ENCODE data around the gene ANKRD34B. TPM values are rescaled to one million over a fixed set of nuclear protein-coding genes. Genes with fewer than 3 reads are reported as not detected.

The ANKRD34B gene
- total and polyA plus RNA-seq, 2 experiments from 2014 or later: not detected

- in situ Hi-C loops (cut with MboI): no loop called here
- whole genome bisulfite sequencing, 2 experiments (ENCODE audit: low coverage in 1 of 2, low lambda C conversion rate in 2 of 2, missing lambda C conversion rate in 2 of 2): 36 to 52% methylated on average over 5 of the region's 5 CpGs
Observed at GRCh38 chr5:80577707-80578106, 7.6 kb upstream of the ANKRD34B start.

GRCh38 chr5:80576383-80576782, 6.3 kb upstream of the ANKRD34B start:
- no peak for DNase-seq
- no peak for TF ChIP-seq EZH2phosphoT487 (IDR thresholded peaks at IDR 0.05; ENCODE audit: insufficient read depth, low read depth)
- no peak for TF ChIP-seq EZH2 (IDR thresholded peaks at IDR 0.05; ENCODE audit: insufficient read depth, poor library complexity, severe bottlenecking)
- Histone ChIP-seq H4K20me1 (ENCODE audit: insufficient read depth) (no peaks in the 10 kb centered on the region), H3K4me1 (ENCODE audit: insufficient read depth) (no peaks in the 10 kb centered on the region), H3K79me2 (ENCODE audit: insufficient read depth) (no peaks in the 10 kb centered on the region), H3K9me3 (ENCODE audit: low read depth) (no peaks in the 10 kb centered on the region), H3K9ac (no peak overlapping the region), H3K27ac (no peak overlapping the region), H3K4me2 (ENCODE audit: unreplicated experiment) (no peak overlapping the region), H3F3A (ENCODE audit: insufficient read depth) (no peaks in the 10 kb centered on the region), H2AFZ (no peak overlapping the region), H3K9me2 (ENCODE audit: insufficient read depth) (no peaks in the 10 kb centered on the region), H3K4me3 (no peak overlapping the region), H3K36me3 (ENCODE audit: low read depth) (no peaks in the 10 kb centered on the region), H3K27me3 (replicated peaks; ENCODE audit: insufficient read depth) (peaks cover 12% of the 10 kb centered on the region)
- in situ Hi-C loops (cut with MboI): no loop called here
- WGBS, 2 experiments (ENCODE audit: low coverage in 1 of 2, low lambda C conversion rate in 2 of 2, missing lambda C conversion rate in 2 of 2): 50 to 60% methylated on average over 5 of the region's 5 CpGs

More at GRCh38 chr5:80577707-80578106, 7.6 kb upstream of the ANKRD34B start:
- no peak overlapping the region for H3K4me2 ChIP-seq (ENCODE audit: unreplicated experiment)
- H3K36me3 ChIP-seq (ENCODE audit: low read depth): no peaks in the 10 kb centered on the region
- H4K20me1 ChIP-seq (ENCODE audit: insufficient read depth): no peaks in the 10 kb centered on the region
- TF ChIP-seq EZH2phosphoT487 (IDR thresholded peaks at IDR 0.05; ENCODE audit: insufficient read depth, low read depth) (no peak), EZH2 (IDR thresholded peaks at IDR 0.05; ENCODE audit: insufficient read depth, poor library complexity, severe bottlenecking) (no peak)
- H3K27ac ChIP-seq: no peak overlapping the region
- H2AFZ ChIP-seq: no peak overlapping the region
- no peaks in the 10 kb centered on the region for H3K9me2 ChIP-seq (ENCODE audit: insufficient read depth)
- no peaks in the 10 kb centered on the region for H3K9me3 ChIP-seq (ENCODE audit: low read depth)
- no peak overlapping the region for H3K9ac ChIP-seq
- H3K4me3 ChIP-seq: no peak overlapping the region
- DNase-seq: no peak
- H3K4me1 ChIP-seq (ENCODE audit: insufficient read depth): no peaks in the 10 kb centered on the region
- H3K27me3 ChIP-seq (replicated peaks; ENCODE audit: insufficient read depth): peaks cover 5% of the 10 kb centered on the region; the same call in 1 of the 2 replicates
- H3K79me2 ChIP-seq (ENCODE audit: insufficient read depth): no peaks in the 10 kb centered on the region
- H3F3A ChIP-seq (ENCODE audit: insufficient read depth): no peaks in the 10 kb centered on the region

DNA sequence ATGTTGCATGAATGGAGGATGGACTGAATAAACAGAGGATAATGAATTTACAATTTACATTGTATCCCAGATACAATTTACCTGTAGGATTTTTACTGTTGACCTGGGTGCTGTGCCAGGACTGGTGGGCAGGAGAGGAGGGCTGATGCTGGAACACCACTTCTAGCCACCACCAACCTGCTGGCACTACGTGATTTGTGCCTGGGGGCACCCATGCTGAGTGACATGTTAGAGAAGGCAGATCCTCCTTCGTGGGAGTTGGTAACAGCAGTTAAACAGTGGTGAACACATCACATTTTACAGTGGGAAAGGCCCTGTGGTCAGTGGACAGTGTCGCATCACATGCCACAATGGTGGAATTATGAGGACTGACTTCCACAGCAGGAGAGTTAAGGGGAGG, 3.0 kb upstream of the ANKRD34B start:
- Histone ChIP-seq H3K27me3 (replicated peaks; ENCODE audit: insufficient read depth) (peaks cover 36% of the 10 kb centered on the region), H4K20me1 (ENCODE audit: insufficient read depth) (no peaks in the 10 kb centered on the region), H3K9ac (no peak overlapping the region), H3K79me2 (ENCODE audit: insufficient read depth) (no peaks in the 10 kb centered on the region), H3K4me3 (no peak overlapping the region), H3K27ac (no peak overlapping the region), H3K4me1 (ENCODE audit: insufficient read depth) (no peaks in the 10 kb centered on the region), H3K9me3 (ENCODE audit: low read depth) (no peaks in the 10 kb centered on the region), H3K36me3 (ENCODE audit: low read depth) (no peaks in the 10 kb centered on the region), H3F3A (ENCODE audit: insufficient read depth) (no peaks in the 10 kb centered on the region), H2AFZ (no peak overlapping the region), H3K4me2 (ENCODE audit: unreplicated experiment) (no peak overlapping the region), H3K9me2 (ENCODE audit: insufficient read depth) (no peaks in the 10 kb centered on the region)
- DNase-seq: no peak
- in situ Hi-C loops (cut with MboI): no loop called here
- WGBS, 2 experiments (ENCODE audit: low coverage in 1 of 2, low lambda C conversion rate in 2 of 2, missing lambda C conversion rate in 2 of 2): 49 to 53% methylated on average over 3 of the region's 3 CpGs
- TF ChIP-seq EZH2phosphoT487 (IDR thresholded peaks at IDR 0.05; ENCODE audit: insufficient read depth, low read depth): no peak

DNA sequence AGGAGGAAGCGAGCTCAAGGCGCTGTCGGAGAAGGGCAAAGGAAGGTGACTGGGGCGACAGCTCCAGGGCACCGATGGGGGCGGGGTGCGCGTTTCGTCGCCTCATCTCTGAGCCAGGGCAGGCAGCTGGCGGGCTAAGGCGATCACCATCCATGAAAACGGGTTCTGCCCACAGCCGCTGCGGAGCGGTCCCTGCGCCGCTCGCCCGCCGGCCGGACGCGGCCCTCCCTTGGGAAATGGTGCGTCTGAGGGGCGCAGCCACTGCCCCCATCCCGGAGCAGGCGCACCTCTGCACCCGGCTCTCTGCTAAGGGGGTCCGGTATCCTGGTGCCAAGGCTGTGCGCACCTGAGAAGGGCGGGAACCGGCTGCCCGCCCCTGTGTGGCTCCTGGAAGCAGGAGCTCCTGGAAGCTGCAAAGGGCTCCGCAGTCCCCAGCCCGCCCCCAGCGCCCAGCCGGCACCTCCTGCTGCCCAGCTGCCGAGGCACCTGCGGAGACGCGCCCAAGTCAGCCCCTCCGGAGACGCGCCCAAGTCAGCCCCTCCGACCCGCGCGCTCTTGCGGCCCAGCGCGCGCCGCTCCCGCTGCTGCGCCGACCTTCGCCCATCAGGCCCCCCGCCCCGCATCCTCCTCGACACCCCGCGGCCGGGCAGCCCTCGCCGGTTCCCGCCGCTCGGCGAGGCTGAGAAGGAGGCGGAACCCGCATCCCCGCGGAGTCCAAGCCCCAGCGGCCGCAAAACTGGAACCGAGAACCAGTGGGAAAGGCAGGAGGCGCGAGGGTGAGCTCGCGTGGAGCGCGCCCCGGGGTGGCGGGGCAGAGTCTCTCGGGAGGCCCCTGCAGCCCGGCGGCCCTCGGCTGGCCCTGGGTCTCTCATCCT, 757 bp downstream of the ANKRD34B start:
- Histone ChIP-seq H3K4me1 (ENCODE audit: insufficient read depth) (no peaks in the 10 kb centered on the region), H3K27ac (no peak overlapping the region), H3K36me3 (ENCODE audit: low read depth) (no peaks in the 10 kb centered on the region), H3K4me3 (peak overlapping the region; percentile 41), H2AFZ (peak overlapping the region; percentile 58), H3F3A (ENCODE audit: insufficient read depth) (no peaks in the 10 kb centered on the region), H3K9me3 (ENCODE audit: low read depth) (no peaks in the 10 kb centered on the region), H3K4me2 (ENCODE audit: unreplicated experiment) (peak overlapping the region; percentile 23), H4K20me1 (ENCODE audit: insufficient read depth) (no peaks in the 10 kb centered on the region), H3K79me2 (ENCODE audit: insufficient read depth) (no peaks in the 10 kb centered on the region), H3K9me2 (ENCODE audit: insufficient read depth) (no peaks in the 10 kb centered on the region), H3K9ac (no peak overlapping the region), H3K27me3 (replicated peaks; ENCODE audit: insufficient read depth) (peaks cover 43% of the 10 kb centered on the region)
- no peak for TF ChIP-seq EZH2 (IDR thresholded peaks at IDR 0.05; ENCODE audit: insufficient read depth, poor library complexity, severe bottlenecking)
- 0 out of 2 replicates have a peak, but pooled peaks have one; percentile 12 for TF ChIP-seq EZH2phosphoT487 (IDR thresholded peaks at IDR 0.05; ENCODE audit: insufficient read depth, low read depth)
- no peak for DNase-seq
- in situ Hi-C loops (cut with MboI): no loop called here
- 6 to 9% methylated on average over 46 to 71 of the region's 89 CpGs for WGBS, 2 experiments (ENCODE audit: low coverage in 1 of 2, low lambda C conversion rate in 2 of 2, missing lambda C conversion rate in 2 of 2)
